Stimulated activated naive CD8-positive, alpha-beta T cell treated with anti-CD3 and anti-CD28 coated beads, Interleukin-15, amount 100 ng/mL, for 72 hours (primary cell): ENCODE results near the gene FRS2.
A peak's percentile ranks its signal among the peaks of the same experiment; 100 is the strongest.

ENCODE experiments used
- ATAC-seq: fragments of 150-1000 bp; cut with Tn5 transposase; 2 replicates; pipeline ENCODE4 v1.10.0; 2021; ENCODE audit warnings: mild to moderate bottlenecking, moderate library complexity
- DNase-seq, 2 donors: peaks; one replicate each; pipeline ENCODE4 v3.0.0; 2021 to 2022
- H3K27ac Mint-ChIP-seq, 2 donors: one replicate each; pipeline ENCODE4 v1.8.0; 2022; ENCODE audit warnings: mild to moderate bottlenecking in 2 of 2, mixed read lengths in 2 of 2, moderate library complexity in 2 of 2
- H3K27me3 Mint-ChIP-seq: one replicate; pipeline ENCODE4 v1.8.0; 2022; ENCODE audit warnings: mixed read lengths
- H3K4me1 Mint-ChIP-seq: one replicate; pipeline ENCODE4 v1.8.0; 2022; ENCODE audit warnings: mild to moderate bottlenecking, mixed read lengths
- H3K4me3 Mint-ChIP-seq, 2 donors: one replicate each; pipeline ENCODE4 v1.8.0; 2022; ENCODE audit warnings: mild to moderate bottlenecking in 2 of 2, mixed read lengths in 2 of 2, moderate library complexity in 1 of 2
- H3K9me3 Mint-ChIP-seq, 2 donors: one replicate each; pipeline ENCODE4 v1.8.0; 2022; ENCODE audit warnings: mixed read lengths in 2 of 2

Gene FRS2, protein sequence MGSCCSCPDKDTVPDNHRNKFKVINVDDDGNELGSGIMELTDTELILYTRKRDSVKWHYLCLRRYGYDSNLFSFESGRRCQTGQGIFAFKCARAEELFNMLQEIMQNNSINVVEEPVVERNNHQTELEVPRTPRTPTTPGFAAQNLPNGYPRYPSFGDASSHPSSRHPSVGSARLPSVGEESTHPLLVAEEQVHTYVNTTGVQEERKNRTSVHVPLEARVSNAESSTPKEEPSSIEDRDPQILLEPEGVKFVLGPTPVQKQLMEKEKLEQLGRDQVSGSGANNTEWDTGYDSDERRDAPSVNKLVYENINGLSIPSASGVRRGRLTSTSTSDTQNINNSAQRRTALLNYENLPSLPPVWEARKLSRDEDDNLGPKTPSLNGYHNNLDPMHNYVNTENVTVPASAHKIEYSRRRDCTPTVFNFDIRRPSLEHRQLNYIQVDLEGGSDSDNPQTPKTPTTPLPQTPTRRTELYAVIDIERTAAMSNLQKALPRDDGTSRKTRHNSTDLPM

DNA sequence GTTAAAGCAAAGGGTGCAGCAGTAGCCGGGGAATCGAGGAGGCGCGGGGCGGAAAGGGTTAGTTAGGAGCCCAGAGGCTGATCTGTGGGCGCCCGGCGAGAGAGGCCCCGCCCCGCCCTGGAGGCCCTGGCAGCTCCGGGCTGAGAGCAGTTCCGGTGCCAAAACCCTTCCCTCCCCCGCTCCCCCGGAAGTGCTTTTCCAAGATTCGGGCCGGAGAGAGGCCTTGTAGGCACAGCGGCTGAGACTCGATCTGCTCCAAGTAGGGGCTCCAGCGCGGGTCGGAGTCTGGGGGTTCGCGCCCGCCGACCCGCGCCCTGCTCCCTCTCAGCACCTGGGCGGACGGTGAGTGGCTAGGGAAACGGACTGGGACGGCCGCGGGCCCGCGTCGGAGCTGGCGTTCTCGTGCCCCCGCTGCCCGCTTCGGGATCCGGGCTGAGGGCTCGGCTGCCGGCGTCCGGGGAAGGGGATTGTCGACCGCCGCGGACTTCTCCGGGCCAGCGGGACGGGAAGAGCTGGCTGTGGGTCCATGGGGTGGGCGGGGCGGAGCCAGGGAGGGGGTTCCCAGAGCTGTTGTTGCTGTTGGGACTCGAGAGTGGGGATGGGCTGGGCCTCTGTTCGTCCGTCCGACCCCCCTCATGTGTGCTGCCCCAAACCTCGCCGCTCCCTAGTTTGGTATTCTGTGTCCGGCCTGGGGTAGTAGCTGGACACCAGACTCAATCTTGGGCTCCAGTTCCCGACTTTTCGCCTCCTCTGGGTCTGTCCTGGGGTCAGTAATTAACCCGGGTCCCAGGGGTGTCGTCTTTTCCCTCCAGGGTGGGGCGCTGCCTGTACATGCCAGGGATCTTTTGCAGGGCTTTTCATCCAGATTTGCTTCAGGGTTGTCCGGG is at the start of gene FRS2:
FRS2 (plus strand) TSS at position 200 of the 887 bp plus-strand sequence. CDS start 98,643 bp downstream, outside the sequence.
- no peaks in the 10 kb centered on the region for H3K9me3 Mint-ChIP-seq
- peak within 1 kb of the TSS; percentile 100 for H3K27ac Mint-ChIP-seq
- peak within 1 kb of the TSS; percentile 98 for H3K4me3 Mint-ChIP-seq
- DNase-seq (peak; percentile 79 to 86), ATAC-seq (peak; percentile 98)
- peaks cover 48% of the 10 kb centered on the region for H3K4me1 Mint-ChIP-seq
- no peaks in the 10 kb centered on the region for H3K27me3 Mint-ChIP-seq

DNA sequence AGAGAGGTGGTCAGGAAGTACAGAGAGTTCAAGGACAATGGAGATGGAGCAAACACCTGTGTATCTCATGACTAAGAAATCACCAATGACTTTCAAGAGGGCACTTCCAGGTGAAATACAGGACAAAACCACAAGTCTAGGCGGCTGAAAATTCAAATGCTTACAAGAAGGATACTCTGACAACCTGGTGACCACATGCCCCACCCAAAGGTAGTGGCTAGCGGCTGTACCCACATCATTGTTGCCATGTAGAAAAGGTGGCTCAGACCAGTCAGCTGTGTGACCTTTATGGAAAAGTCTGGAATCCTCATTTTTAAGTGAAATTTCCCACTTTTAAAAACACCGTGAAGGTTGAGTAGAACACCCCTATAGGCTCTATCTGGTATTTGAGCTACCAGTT is 48.6 kb upstream of the FRS2 start:
- Mint-ChIP-seq H3K4me1 (no peaks in the 10 kb centered on the region), H3K9me3 (no peaks in the 10 kb centered on the region)
- no peak for ATAC-seq

DNA sequence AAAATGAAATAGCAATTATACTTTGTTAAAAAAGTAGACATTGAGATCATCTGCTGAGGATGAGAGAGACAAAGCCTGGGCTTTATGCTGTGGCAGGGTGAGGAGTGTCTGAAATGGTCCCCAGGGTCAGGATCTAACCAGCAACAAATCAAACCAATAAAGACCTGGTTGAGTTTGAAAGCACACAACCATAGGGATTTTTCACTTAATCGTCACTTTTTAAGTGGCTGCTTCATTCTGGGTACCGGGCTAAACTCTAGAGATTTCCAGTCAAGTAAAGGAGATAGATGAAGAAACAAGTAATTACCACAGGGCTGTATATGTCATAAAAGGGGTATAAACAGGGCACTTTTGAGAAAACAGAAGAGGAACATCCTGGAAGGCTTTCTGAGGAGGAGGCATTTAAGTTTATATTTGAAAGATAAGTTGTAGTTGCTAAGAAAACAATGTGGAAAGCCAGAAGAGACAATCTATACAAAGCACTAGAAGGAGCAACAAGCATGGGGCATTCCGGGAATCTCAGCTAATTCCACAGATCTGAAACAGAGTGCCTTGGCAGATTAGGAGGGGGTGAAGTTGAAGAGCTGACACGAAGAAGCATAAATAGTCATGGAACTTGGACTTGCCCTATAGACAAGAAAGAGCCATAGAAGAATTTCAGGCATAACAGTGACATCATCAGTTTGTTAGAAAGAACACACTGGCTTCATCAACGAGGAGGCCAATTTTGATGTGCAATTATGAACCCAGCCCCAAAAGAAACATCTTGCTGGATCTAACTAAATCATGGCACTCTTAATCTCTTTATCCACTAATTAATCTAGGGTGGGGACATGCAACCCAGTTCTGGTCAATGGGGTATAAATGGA is 46.9 kb upstream of the FRS2 start:
- no peaks in the 10 kb centered on the region for H3K4me1 Mint-ChIP-seq
- no peak overlapping the region for H3K27ac Mint-ChIP-seq
- DNase-seq (no peak), ATAC-seq (no peak)
- no peaks in the 10 kb centered on the region for H3K27me3 Mint-ChIP-seq
- no peaks in the 10 kb centered on the region for H3K9me3 Mint-ChIP-seq
- no peak overlapping the region for H3K4me3 Mint-ChIP-seq

More for the DNA sequence above, 48.6 kb upstream of the FRS2 start:
- Mint-ChIP-seq H3K27me3 (no peaks in the 10 kb centered on the region), H3K27ac (no peak overlapping the region), H3K4me3 (no peak overlapping the region)
- no peak for DNase-seq

DNA sequence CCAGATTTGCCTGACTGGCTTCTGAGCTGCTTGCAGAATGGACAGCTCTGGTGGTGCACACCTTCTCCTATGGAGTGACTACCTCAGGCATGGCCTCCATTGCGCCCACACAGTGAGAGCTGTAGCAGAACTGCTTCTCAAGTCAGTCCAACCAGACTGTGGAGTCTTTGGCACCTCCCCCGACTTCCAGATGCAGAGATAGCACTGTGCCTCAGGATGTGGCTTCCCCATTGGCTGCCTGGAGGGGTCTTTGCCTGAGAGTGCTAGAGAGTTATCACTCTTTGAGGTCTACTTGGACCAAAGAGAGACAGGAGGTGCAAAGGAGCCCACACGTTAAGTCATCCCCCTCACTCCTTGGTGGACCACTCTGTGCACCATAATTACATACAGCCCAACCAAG is 44.8 kb upstream of the FRS2 start:
- DNase-seq (no peak), ATAC-seq (no peak)
- Mint-ChIP-seq H3K27ac (no peak overlapping the region), H3K4me1 (no peaks in the 10 kb centered on the region), H3K4me3 (no peak overlapping the region), H3K9me3 (no peaks in the 10 kb centered on the region), H3K27me3 (no peaks in the 10 kb centered on the region)

DNA sequence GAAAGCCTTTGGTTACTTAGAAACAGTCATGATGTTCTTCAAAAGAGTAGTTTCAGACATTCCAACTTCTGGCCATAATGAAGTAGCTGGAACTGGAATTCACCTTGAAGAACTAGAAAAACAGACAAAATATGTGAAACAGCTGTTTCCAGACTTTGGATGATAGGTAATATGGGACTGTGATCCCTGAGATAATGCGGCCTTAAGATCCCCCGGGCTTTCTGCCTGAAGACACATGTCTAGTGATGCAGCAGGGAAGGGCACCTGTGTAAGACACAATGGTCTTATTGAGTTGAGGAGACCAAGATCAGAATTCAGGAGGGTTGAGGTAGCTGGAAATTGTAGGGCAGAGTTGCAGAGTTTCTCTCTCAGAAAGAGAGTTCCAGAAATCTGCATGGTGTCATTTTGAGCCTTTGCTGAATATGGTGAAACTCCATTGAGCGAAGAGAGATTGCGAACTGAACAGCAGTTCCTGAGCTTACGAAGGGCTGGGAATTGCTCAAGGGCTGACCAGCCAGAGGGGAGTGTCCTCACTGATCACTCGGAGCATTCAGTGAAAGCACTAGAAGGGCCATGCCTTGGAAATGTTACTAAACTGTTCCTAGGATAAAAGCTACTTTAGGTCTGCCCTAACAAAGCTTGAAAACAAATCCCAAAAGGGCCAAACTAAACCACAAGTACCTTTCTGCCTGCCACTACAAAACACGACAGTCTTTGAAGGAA is 41.7 kb upstream of the FRS2 start:
- DNase-seq (no peak), ATAC-seq (no peak)
- Mint-ChIP-seq H3K4me3 (no peak overlapping the region), H3K4me1 (no peaks in the 10 kb centered on the region), H3K27me3 (no peaks in the 10 kb centered on the region), H3K9me3 (no peaks in the 10 kb centered on the region), H3K27ac (no peak overlapping the region)

DNA sequence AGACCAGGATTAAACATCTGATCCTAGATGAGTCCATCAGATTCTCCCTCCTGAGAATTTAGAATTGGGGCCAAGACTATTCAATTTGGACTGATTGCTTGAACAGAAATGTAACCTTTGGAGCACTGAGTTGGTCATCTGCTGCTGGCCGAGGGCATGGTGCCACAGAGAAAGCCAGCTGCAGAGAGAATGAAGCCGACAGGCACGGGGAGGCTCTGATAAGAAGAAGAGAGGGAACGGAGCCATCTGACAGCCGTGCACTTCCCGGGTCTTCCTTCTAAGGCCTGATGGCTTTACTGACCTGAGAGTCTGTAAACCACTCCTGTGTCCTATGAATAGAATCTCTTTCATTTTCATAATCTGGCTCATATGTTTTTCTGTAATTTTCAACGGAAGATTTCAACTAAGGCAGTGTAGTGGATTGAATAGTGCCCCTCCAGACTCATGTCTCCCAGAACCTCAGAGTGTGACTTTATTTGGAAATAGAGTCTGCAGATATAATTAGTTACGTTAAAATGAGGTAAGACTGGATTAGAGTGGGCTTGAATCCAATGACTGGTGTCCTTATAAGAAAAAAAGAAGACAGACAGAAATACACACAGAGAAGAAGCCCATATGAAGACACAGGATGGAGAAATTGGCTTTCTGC is 39.1 kb upstream of the FRS2 start:
- no peaks in the 10 kb centered on the region for H3K27me3 Mint-ChIP-seq
- ATAC-seq (no peak), DNase-seq (no peak)
- H3K9me3 Mint-ChIP-seq, result no peaks in the 10 kb centered on the region
- no peak overlapping the region for H3K4me3 Mint-ChIP-seq
- H3K4me1 Mint-ChIP-seq, result no peaks in the 10 kb centered on the region
- H3K27ac Mint-ChIP-seq, result no peak overlapping the region

DNA sequence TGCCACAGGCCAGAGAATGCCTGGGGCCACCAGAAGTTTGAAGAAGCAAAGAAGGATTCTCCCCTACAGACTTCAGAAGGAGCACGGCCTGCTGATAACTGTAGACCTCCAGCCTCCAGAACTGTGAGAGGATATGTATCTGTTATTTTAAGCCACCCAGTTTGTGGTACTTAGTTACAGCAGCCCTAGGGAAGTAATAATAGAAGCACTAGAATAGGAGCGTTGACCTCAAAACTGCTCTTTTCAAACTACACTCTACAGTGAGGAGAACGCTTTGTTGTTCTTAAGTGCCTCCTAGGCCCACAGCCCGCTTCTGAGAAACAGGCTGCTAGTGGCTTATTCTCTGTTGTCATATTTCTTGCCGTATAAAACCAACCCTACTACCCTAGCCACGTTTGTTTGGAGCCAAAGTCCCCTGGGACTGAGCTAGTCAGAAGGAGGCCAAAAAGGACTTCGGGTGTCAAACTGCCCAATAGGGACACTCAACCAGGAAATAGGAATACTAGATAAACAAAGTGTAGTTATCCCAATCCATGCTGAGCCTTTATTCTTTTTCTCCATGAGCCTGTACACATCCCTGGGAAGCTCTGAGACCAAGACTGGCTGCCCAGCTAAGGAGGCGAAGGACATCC is 38.5 kb upstream of the FRS2 start:
- DNase-seq (no peak), ATAC-seq (no peak)
- no peak overlapping the region for H3K4me3 Mint-ChIP-seq
- no peaks in the 10 kb centered on the region for H3K27me3 Mint-ChIP-seq
- no peak overlapping the region for H3K27ac Mint-ChIP-seq
- no peaks in the 10 kb centered on the region for H3K9me3 Mint-ChIP-seq
- H3K4me1 Mint-ChIP-seq, result no peaks in the 10 kb centered on the region

DNA sequence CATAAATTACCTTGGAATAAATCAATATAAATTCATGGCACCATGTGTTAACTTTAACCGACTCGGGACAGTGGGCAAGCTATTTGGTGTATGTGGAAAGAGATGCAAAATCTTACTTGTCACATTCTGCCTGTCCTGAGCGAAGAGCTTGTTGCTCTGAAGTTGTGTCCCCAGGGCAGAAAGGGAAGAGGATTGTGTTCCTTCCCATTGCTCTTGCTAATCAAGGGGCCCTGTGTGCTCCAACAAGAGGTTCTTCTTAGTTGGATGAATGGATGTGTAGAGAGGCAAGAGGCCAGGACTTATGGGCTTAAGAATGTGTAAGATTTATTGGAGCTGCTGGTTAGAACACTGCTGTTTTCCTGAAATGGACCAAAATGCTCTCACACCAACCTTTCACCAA is 36.5 kb upstream of the FRS2 start:
- no peak for ATAC-seq
- Mint-ChIP-seq H3K27me3 (no peaks in the 10 kb centered on the region), H3K4me1 (no peaks in the 10 kb centered on the region), H3K9me3 (no peaks in the 10 kb centered on the region), H3K27ac (no peak overlapping the region), H3K4me3 (no peak overlapping the region)
- DNase-seq, result no peak

DNA sequence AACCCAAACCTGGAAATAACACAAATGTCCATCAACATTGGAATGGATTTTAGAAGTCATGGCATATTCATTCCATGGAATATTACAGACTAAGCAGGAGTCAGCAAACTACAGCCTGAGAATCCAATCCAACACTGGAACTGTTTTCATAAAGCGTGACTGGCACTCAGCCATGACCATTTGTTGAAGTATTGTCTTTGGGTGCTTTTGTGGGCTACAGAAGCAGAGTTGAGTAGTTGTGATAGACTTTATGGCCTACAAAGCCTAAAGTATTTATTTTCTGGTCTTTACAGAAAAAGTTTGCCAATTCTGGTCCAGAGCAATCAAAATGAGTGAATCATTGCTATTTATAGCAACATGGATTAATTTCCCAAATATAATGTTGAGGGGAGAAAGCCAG is 34.5 kb upstream of the FRS2 start:
- no peak for DNase-seq
- no peak for ATAC-seq

DNA sequence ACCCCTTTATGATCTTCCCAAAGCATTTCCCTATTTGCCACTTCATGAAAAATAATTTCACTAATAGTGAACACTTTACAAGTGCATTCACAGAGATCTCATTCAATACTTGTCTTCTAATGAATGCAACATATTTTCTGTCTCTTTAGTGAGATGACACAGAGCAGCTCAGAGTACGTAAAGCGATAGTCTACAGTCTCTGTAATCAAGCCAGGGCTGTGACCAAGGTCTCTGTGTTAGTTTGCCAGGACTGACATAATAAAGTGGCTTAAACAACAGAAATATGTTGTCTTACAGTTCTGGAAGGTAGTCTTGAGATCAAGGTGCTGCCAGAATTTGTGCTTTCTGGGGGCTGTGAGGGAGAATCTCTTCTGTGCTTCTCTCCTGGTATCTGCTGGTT is 33.1 kb upstream of the FRS2 start:
- H3K27me3 Mint-ChIP-seq, result no peaks in the 10 kb centered on the region
- no peak overlapping the region for H3K4me3 Mint-ChIP-seq
- H3K9me3 Mint-ChIP-seq, result no peaks in the 10 kb centered on the region
- ATAC-seq (no peak), DNase-seq (no peak)
- H3K4me1 Mint-ChIP-seq, result no peaks in the 10 kb centered on the region
- no peak overlapping the region for H3K27ac Mint-ChIP-seq

More for the DNA sequence above, 34.5 kb upstream of the FRS2 start:
- Mint-ChIP-seq H3K9me3 (no peaks in the 10 kb centered on the region), H3K27ac (no peak overlapping the region), H3K4me3 (no peak overlapping the region), H3K27me3 (no peaks in the 10 kb centered on the region), H3K4me1 (no peaks in the 10 kb centered on the region)

DNA sequence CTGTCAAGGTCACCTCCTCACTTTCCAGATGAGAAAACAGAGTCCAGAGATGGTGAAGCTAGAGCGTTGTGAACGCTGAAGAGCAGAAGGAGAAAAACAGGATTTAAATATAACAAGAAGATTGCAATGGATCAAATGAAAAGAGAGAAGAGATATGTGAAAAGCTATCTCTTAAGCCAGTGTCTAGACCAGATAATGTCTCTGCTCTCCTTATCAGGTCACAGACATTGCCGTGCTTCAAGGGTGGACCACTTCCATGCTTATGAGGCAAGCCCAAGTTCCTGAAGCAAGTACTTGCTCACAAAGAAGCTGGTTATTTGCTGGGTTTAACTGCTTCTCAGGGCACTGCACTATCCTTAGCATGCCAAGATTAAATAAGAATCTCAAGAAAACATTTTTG is 31.6 kb upstream of the FRS2 start:
- no peaks in the 10 kb centered on the region for H3K4me1 Mint-ChIP-seq
- DNase-seq (no peak), ATAC-seq (no peak)
- no peaks in the 10 kb centered on the region for H3K27me3 Mint-ChIP-seq
- H3K4me3 Mint-ChIP-seq, result no peak overlapping the region
- H3K27ac Mint-ChIP-seq, result no peak overlapping the region
- no peaks in the 10 kb centered on the region for H3K9me3 Mint-ChIP-seq

DNA sequence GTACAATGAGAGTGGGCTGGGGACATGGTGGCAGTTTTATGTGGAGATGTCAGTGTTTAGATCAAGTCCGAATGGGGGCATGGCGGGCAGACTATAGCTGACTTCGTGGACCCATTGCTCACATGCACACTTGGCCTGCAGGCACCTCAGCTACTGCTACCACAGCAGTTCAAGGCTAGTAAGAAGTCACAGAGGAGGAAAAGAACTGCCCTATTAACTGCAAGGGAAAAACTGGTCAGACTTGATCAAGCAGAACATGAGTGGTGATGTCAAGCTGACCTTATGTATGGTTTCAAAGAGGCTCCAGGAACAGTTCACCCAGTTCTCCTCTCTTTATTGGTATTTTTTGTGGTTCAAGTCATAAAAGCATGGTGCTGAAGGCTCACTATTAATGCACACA is 30.2 kb upstream of the FRS2 start:
- no peak overlapping the region for H3K27ac Mint-ChIP-seq

DNA sequence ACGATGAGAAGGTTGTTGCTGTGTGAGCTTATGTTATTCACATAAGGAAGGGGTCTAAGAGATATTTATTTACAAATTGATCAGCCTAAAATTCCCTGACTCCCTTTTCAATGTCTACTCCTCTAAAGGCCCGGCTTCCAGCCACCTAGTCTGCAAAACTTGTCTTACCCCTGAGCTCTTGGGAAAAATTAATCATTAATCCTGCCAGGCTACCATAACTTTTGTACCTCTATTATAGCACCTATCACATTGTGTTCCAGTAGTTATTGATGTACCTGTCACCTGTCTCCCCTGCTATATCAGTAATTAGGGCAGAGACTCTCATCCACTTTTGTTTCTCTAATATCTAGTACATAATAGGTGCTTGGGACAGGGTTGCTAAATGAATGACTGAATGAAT is 29.3 kb upstream of the FRS2 start:
- H3K27me3 Mint-ChIP-seq, result no peaks in the 10 kb centered on the region
- DNase-seq (no peak), ATAC-seq (no peak)
- no peak overlapping the region for H3K27ac Mint-ChIP-seq
- H3K4me3 Mint-ChIP-seq, result no peak overlapping the region
- H3K4me1 Mint-ChIP-seq, result no peaks in the 10 kb centered on the region
- H3K9me3 Mint-ChIP-seq, result no peaks in the 10 kb centered on the region

More for the DNA sequence above, 30.2 kb upstream of the FRS2 start:
- no peak overlapping the region for H3K4me3 Mint-ChIP-seq
- no peaks in the 10 kb centered on the region for H3K27me3 Mint-ChIP-seq
- no peak for ATAC-seq
- no peak for DNase-seq
- no peaks in the 10 kb centered on the region for H3K4me1 Mint-ChIP-seq
- no peaks in the 10 kb centered on the region for H3K9me3 Mint-ChIP-seq

DNA sequence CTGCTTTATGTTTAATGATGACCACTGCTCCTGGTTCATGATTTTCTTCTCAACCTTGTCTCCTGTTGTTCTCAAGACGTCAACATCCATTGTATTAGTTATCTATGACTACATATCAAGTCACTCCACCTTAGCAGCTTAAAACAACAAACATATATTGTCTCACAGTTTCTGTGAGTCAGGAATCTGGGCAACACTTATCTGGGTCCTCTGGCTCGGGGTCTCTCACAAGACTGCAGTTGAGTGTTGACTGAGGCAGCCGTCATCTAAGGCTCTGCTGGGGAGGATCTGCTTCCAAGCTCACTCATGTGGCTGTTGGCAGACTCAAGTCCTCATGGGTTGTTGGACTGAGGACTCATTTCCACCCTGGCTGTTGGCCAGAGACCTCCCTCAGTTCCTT is 27.3 kb upstream of the FRS2 start:
- no peak overlapping the region for H3K4me3 Mint-ChIP-seq
- H3K9me3 Mint-ChIP-seq, result no peaks in the 10 kb centered on the region
- DNase-seq, result no peak
- no peak overlapping the region for H3K27ac Mint-ChIP-seq
- no peaks in the 10 kb centered on the region for H3K4me1 Mint-ChIP-seq
- H3K27me3 Mint-ChIP-seq, result no peaks in the 10 kb centered on the region
- ATAC-seq, result no peak
